Esophagus squamous epithelium (tissue), 5 donors: Measurements from ENCODE around the gene GPAT3. TPM values are rescaled to one million over a fixed set of nuclear protein-coding genes. Genes with fewer than 3 reads are reported as not detected.

Experiments used
- DNase-seq: peaks from one replicate; lab custom pipeline; 2025; lab: John Stamatoyannopoulos, UW
- H3K27ac ChIP-seq, 4 donors: fragments of 200-600 bp; sonication (generic); one replicate each; pipeline ENCODE4 v1.5.1; 2016 to 2019; ENCODE audit warnings: mild to moderate bottlenecking in 1 of 4
- H3K27me3 ChIP-seq, 4 donors: fragments of 200-600 bp; sonication (generic); 1 replicate in 3 of 4; 2 replicates in 1 of 4; pipeline versions ENCODE4 v1.5.1 to v1.6.0; 2017 to 2021; ENCODE audit warnings: antibody characterized with exemption in 1 of 4
- H3K36me3 ChIP-seq, 3 donors: fragments of 200-600 bp; sonication (generic); one replicate each; pipeline ENCODE4 v1.5.1; 2016 to 2019
- H3K4me1 ChIP-seq, 3 donors: fragments of 200-600 bp; sonication (generic); one replicate each; pipeline ENCODE4 v1.5.1; 2017 to 2019
- H3K4me3 ChIP-seq, 4 donors: fragments of 200-600 bp; sonication (generic); 1 replicate in 3 of 4; 2 replicates in 1 of 4; pipeline ENCODE4 v1.5.1; 2016 to 2019; ENCODE audit warnings: mild to moderate bottlenecking in 2 of 4, moderate library complexity in 1 of 4
- H3K9me3 ChIP-seq, 3 donors: fragments of 200-600 bp; sonication (generic); one replicate each; pipeline ENCODE4 v1.5.1; 2016 to 2019
- POLR2A ChIP-seq, 4 donors: fragments of 450-650 bp; IDR thresholded peaks; one replicate each; pipeline ENCODE4 v1.6.1; 2017; ENCODE audit warnings: antibody characterized with exemption in 4 of 4, mild to moderate bottlenecking in 4 of 4, moderate library complexity in 3 of 4
- WGBS, 2 donors: methylation state at CpG; one replicate each; pipeline ENCODE4 v1.1.5; 2018; 5-methylcytosine and 5-hydroxymethylcytosine counted together
- intact Hi-C: fragments of 100-400 bp; cut with DNase I; formaldehyde crosslinking; loops from one replicate; pipeline ENCODE4 v1.15.0; 2022
- total RNA-seq, 4 donors: library from RNA; depleted of rRNA; stranded (reverse); fragments of >200 nt; gene quantifications; one replicate each; pipeline ENCODE4 v1.1.0, GENCODE V29; 2016
- TF ChIP-seq, protein P1 (sequence below), 6 experiments: fragments of 450-650 bp in 4 of 6; fragments of 200-600 bp in 2 of 6; sonication (generic) in 2 of 6; IDR thresholded peaks; one replicate each; pipeline ENCODE4 v1.5.1; 2016 to 2019; ENCODE audit warnings: antibody characterized with exemption in 6 of 6, mild to moderate bottlenecking in 4 of 6, moderate library complexity in 4 of 6
- donor health status: DM: yes; HTN: yes; CAD: no.

GPAT3 gene
- total RNA-seq, 4 donors from 2014 or later: 3.3 to 7.2 (median 4.2) TPM

DNA sequence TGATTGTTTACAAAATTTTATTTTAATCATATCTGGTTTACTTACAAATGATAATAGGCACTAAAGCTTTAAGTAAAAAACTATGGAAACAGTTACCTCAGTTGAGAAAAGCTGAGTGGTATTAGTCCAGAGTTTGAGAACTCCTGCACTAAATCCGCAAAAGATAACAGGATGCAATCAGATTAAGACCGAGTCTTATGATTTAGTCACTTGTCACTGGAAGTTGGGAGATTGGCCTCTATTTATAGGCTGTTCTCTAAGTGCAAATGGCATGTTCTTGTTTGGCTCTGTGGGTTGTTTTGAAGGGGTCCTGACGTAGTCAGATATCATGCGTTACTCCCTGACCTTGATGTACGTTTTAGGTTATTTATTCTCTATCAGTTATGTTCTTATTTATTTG is 6.3 kb downstream of the GPAT3 start:
- intact Hi-C loops: no loop called here
- H3K4me1 ChIP-seq: peaks cover 0 to under 1% (median 0%) of the 10 kb centered on the region in 3 donors
- H3K9me3 ChIP-seq: no peaks in the 10 kb centered on the region
- H3K27ac ChIP-seq: no peak overlapping the region
- TF ChIP-seq, protein P1, sequence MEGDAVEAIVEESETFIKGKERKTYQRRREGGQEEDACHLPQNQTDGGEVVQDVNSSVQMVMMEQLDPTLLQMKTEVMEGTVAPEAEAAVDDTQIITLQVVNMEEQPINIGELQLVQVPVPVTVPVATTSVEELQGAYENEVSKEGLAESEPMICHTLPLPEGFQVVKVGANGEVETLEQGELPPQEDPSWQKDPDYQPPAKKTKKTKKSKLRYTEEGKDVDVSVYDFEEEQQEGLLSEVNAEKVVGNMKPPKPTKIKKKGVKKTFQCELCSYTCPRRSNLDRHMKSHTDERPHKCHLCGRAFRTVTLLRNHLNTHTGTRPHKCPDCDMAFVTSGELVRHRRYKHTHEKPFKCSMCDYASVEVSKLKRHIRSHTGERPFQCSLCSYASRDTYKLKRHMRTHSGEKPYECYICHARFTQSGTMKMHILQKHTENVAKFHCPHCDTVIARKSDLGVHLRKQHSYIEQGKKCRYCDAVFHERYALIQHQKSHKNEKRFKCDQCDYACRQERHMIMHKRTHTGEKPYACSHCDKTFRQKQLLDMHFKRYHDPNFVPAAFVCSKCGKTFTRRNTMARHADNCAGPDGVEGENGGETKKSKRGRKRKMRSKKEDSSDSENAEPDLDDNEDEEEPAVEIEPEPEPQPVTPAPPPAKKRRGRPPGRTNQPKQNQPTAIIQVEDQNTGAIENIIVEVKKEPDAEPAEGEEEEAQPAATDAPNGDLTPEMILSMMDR (IDR thresholded peaks at IDR 0.05): no peak
- TF ChIP-seq POLR2A (IDR thresholded peaks at IDR 0.05): no peak
- H3K27me3 ChIP-seq: no peaks in the 10 kb centered on the region
- no peak overlapping the region for H3K4me3 ChIP-seq
- no peak for DNase-seq
- 87 to 92% methylated on average over 5 of the region's 5 CpGs for WGBS, 2 donors
- H3K36me3 ChIP-seq: no peaks in the 10 kb centered on the region

DNA sequence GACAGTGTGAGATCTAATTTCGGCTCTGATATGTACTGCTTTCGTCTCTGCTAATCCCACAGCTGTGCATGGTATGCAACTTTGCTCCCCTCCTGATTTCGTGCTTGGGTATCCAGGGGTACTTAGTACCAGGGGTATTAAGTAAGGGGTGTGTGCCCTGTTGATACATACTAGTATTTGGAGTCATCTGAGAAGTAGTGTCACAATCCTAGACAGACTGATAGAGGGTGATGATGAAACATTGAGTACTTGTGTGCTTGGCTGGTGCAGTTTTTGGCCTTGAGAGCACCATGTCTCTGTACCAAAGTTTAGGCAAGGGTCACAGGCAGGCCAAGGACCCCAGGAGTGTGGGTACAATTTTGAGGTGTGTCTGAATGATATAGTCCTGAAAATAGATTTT is 10.9 kb downstream of the GPAT3 start:
- H3K27me3 ChIP-seq: no peaks in the 10 kb centered on the region
- H3K9me3 ChIP-seq: no peaks in the 10 kb centered on the region
- WGBS, 2 donors: 66 to 94% methylated on average over 3 of the region's 3 CpGs
- intact Hi-C loops: no loop called here
- no peak overlapping the region for H3K4me3 ChIP-seq
- DNase-seq: no peak
- peaks cover 3 to 14% (median 8%) of the 10 kb centered on the region in 3 donors for H3K4me1 ChIP-seq
- TF ChIP-seq POLR2A (IDR thresholded peaks at IDR 0.05): no peak
- TF ChIP-seq, protein P1 (IDR thresholded peaks at IDR 0.05): no peak
- no peaks in the 10 kb centered on the region for H3K36me3 ChIP-seq
- no peak overlapping the region for H3K27ac ChIP-seq

DNA sequence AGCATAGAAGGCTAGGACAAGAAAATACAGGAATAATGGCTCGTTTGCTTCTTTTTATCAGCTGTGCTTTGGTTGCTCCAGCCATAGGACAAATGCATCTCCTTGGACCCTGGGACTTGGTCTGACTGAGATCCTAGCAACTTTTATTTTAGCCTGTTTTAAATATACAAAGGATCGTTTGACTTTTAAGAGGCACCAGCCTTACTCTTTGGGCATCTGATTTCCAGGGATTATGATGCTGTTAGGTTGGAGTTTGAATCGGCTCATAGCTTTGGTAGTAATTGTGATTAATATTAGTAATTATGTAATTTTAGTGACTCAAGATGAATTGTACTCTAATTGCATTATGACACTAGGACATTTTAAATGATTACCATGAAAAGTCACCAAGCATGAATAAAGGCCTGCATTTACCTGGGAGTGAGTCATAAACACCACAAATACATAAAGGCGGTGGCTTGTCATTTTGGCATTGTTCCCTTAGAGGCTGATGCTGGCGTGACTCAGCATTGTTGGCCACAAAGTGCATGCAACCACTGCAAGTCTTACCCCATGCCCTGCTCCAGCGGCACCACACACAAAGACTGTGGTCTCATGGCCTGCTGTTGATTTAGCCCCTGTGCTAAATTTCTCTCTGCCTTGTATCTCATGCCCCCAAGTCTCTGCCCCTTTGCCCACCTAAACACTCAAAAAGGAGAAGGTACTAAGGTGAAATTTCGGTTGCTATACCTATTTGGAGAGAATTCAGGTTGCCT is 12.4 kb downstream of the GPAT3 start:
- Histone ChIP-seq H3K4me3 (no peak overlapping the region), H3K9me3 (no peaks in the 10 kb centered on the region), H3K36me3 (no peaks in the 10 kb centered on the region), H3K4me1 (peaks cover 3 to 20% (median 8%) of the 10 kb centered on the region in 3 donors), H3K27me3 (no peaks in the 10 kb centered on the region), H3K27ac (peak overlapping the region in 3 of 4 donors; percentile 19 to 42 (median 31))
- intact Hi-C loops: no loop called here
- TF ChIP-seq, protein P1 (IDR thresholded peaks at IDR 0.05): no peak
- no peak for TF ChIP-seq POLR2A (IDR thresholded peaks at IDR 0.05)
- DNase-seq: peak; percentile 10
- WGBS, 2 donors: 17 to 32% methylated on average over 7 of the region's 7 CpGs

DNA sequence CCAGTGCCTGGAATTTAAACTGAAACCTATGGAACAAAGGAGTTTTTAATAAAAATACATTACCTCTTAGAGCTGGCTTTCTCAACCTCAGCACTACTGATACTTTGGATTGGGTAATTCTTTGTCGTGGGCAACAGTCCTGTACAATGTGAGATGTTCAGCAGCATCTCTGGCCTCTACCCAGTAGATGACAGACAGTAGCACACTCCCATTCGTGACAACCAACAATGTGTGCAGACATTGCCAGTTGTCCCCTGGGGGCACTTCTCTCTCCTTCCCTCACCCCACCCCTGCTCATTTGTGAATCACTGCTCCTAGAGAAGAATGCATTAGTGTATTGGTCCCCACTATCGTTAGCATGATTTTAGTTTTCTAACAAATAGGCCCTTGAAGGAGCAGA is 16.2 kb downstream of the GPAT3 start:
- WGBS, 2 donors: 28 to 41% methylated on average over 3 of the region's 3 CpGs
- no peak overlapping the region for H3K4me3 ChIP-seq
- no peak for DNase-seq
- H3K9me3 ChIP-seq: no peaks in the 10 kb centered on the region
- intact Hi-C loops: no loop called here
- no peaks in the 10 kb centered on the region for H3K36me3 ChIP-seq
- peaks cover 3 to 20% (median 8%) of the 10 kb centered on the region in 3 donors for H3K4me1 ChIP-seq
- H3K27ac ChIP-seq: no peak overlapping the region
- H3K27me3 ChIP-seq: no peaks in the 10 kb centered on the region
- TF ChIP-seq, protein P1 (IDR thresholded peaks at IDR 0.05): no peak
- no peak for TF ChIP-seq POLR2A (IDR thresholded peaks at IDR 0.05)

DNA sequence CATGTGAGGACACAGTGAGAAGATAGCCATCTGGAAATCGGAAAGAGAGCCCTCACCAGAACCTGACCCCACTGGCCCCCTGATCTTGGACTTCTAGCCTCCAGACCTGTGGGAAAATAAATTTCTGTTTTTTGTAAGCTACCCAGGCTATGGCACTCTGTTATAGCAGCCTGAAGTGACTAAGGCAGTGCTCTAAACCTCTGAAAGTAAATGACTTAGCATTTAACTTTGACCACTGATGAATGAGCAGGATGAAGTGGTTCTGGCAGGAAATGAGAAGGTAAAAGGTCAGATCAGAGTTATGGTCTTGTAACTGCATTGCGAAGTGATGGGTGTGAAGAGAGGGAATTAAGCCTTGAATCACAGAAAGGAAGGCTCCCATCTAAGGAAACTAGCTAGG is 17.0 kb downstream of the GPAT3 start:
- Histone ChIP-seq H3K4me3 (no peak overlapping the region), H3K36me3 (no peaks in the 10 kb centered on the region), H3K9me3 (no peaks in the 10 kb centered on the region), H3K27ac (no peak overlapping the region), H3K4me1 (peaks cover 2 to 15% (median 7%) of the 10 kb centered on the region in 3 donors), H3K27me3 (no peaks in the 10 kb centered on the region)
- intact Hi-C loops: no loop called here
- 70 to 74% methylated on average over 2 of the region's 2 CpGs for WGBS, 2 donors
- TF ChIP-seq POLR2A (IDR thresholded peaks at IDR 0.05): no peak
- TF ChIP-seq, protein P1 (IDR thresholded peaks at IDR 0.05): no peak
- DNase-seq: no peak
